Thyroid gland (tissue), 4 donors: ENCODE measurements around the gene NLRC5. TPM values are rescaled to one million over a fixed set of nuclear protein-coding genes. Genes with fewer than 3 reads are reported as not detected.
A peak's percentile ranks its signal among the peaks of the same experiment; 100 is the strongest.

Experiments used
- DNase-seq, 2 donors: peaks; one replicate each; pipeline ENCODE4 v3.0.0-alpha.2; 2019
- H3K27ac ChIP-seq, 3 donors: fragments of 200-600 bp; sonication (generic); 1 replicate in 2 of 3; 2 replicates in 1 of 3; pipeline ENCODE4 v1.5.1; 2016 to 2019; ENCODE audit warnings: mild to moderate bottlenecking in 1 of 3, moderate library complexity in 1 of 3
- H3K27me3 ChIP-seq: fragments of 200-600 bp; sonication (generic); one replicate; pipeline ENCODE4 v1.5.1; 2019
- H3K36me3 ChIP-seq, 2 donors: fragments of 200-600 bp; sonication (generic); one replicate each; pipeline ENCODE4 v1.5.1; 2016 to 2019
- H3K4me1 ChIP-seq, 2 donors: fragments of 200-600 bp; sonication (generic); one replicate each; pipeline ENCODE4 v1.5.1; 2017 to 2019
- H3K4me3 ChIP-seq, 3 donors: fragments of 200-600 bp; sonication (generic); replicated peaks in 1 of 3; 1 replicate in 2 of 3; 2 replicates in 1 of 3; pipeline ENCODE4 v1.5.1; 2016; ENCODE audit warnings: mild to moderate bottlenecking in 1 of 3
- H3K9me3 ChIP-seq: fragments of 200-600 bp; sonication (generic); one replicate; pipeline ENCODE4 v1.5.1; 2017
- POLR2A ChIP-seq, 2 donors: fragments of 450-650 bp; IDR thresholded peaks; one replicate each; pipeline ENCODE4 v1.6.1; 2017; ENCODE audit warnings: antibody characterized with exemption in 2 of 2, mild to moderate bottlenecking in 2 of 2, moderate library complexity in 1 of 2
- WGBS, 2 donors: methylation state at CpG; one replicate each; pipeline ENCODE4 v1.1.5; 2017; 5-methylcytosine and 5-hydroxymethylcytosine counted together
- intact Hi-C: fragments of 100-400 bp; cut with DNase I; formaldehyde crosslinking; loops from one replicate; pipeline ENCODE4 v1.15.1; 2023
- total RNA-seq, 4 donors: library from RNA; depleted of rRNA; stranded (reverse); fragments of >200 nt; gene quantifications; one replicate each; pipeline ENCODE4 v1.2.3, GENCODE V29; 2016
- TF ChIP-seq, protein P1 (sequence below), 6 experiments: fragments of 200-600 bp in 3 of 6; fragments of 450-650 bp in 3 of 6; sonication (generic) in 3 of 6; IDR thresholded peaks; one replicate each; pipeline ENCODE4 v1.5.1; 2016 to 2019; ENCODE audit warnings: antibody characterized with exemption in 6 of 6, mild to moderate bottlenecking in 2 of 6, inconsistent platforms in 1 of 6, moderate library complexity in 1 of 6

NLRC5 gene
- total RNA-seq, 4 donors from 2014 or later, result 14.1 to 33.5 (median 20.5) TPM

- no peak for DNase-seq
- Histone ChIP-seq H3K4me3 (no peak within 1 kb of the TSS), H3K4me1 (peaks cover 0 to 30% of the 10 kb centered on the region in 2 donors), H3K9me3 (no peaks in the 10 kb centered on the region), H3K36me3 (no peaks in the 10 kb centered on the region), H3K27me3 (no peaks in the 10 kb centered on the region), H3K27ac (peak within 1 kb of the TSS in 1 of 3 donors; percentile 43)
- intact Hi-C loops, result no loop called here
- WGBS, 2 donors, result 70 to 78% methylated on average over 12 of the region's 12 CpGs
- TF ChIP-seq, protein P1, sequence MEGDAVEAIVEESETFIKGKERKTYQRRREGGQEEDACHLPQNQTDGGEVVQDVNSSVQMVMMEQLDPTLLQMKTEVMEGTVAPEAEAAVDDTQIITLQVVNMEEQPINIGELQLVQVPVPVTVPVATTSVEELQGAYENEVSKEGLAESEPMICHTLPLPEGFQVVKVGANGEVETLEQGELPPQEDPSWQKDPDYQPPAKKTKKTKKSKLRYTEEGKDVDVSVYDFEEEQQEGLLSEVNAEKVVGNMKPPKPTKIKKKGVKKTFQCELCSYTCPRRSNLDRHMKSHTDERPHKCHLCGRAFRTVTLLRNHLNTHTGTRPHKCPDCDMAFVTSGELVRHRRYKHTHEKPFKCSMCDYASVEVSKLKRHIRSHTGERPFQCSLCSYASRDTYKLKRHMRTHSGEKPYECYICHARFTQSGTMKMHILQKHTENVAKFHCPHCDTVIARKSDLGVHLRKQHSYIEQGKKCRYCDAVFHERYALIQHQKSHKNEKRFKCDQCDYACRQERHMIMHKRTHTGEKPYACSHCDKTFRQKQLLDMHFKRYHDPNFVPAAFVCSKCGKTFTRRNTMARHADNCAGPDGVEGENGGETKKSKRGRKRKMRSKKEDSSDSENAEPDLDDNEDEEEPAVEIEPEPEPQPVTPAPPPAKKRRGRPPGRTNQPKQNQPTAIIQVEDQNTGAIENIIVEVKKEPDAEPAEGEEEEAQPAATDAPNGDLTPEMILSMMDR (IDR thresholded peaks at IDR 0.05), result no peak
- no peak for TF ChIP-seq POLR2A (IDR thresholded peaks at IDR 0.05)
These were observed 27.5 kb upstream of the NLRC5 start, which contains the start of gene CETP for GRCh38 chr16:56961851-56962281. Gene CETP, plus strand, starts transcription at chr16:56961950. Its CDS starts 30 bp downstream, at chr16:56961980.

GRCh38 chr16:56964243-56965148 is 24.9 kb upstream of the NLRC5 start:
- Histone ChIP-seq H3K4me1 (peaks cover 0 to 30% of the 10 kb centered on the region in 2 donors), H3K27me3 (no peaks in the 10 kb centered on the region), H3K27ac (no peak overlapping the region), H3K36me3 (no peaks in the 10 kb centered on the region), H3K9me3 (no peaks in the 10 kb centered on the region), H3K4me3 (no peak overlapping the region)
- peak; percentile 81 to 90 for DNase-seq
- intact Hi-C loops, result no loop called here
- TF ChIP-seq POLR2A (IDR thresholded peaks at IDR 0.05), result no peak
- TF ChIP-seq, protein P1 (IDR thresholded peaks at IDR 0.05), result peak; percentile 38 to 84 (median 70)
- WGBS, 2 donors, result 46 to 48% methylated on average over 27 to 29 of the region's 30 CpGs

- intact Hi-C loops, result no loop called here
- TF ChIP-seq, protein P1 (IDR thresholded peaks at IDR 0.05), result no peak
- H3K9me3 ChIP-seq, result no peaks in the 10 kb centered on the region
- H3K4me3 ChIP-seq, result no peak overlapping the region
- H3K27me3 ChIP-seq, result no peaks in the 10 kb centered on the region
- peaks cover 0 to 30% of the 10 kb centered on the region in 2 donors for H3K4me1 ChIP-seq
- H3K36me3 ChIP-seq, result no peaks in the 10 kb centered on the region
- peak overlapping the region in 1 of 3 donors; percentile 56 for H3K27ac ChIP-seq
- WGBS, 2 donors, result 86 to 91% methylated on average over 12 of the region's 12 CpGs
- no peak for DNase-seq
These were observed 23.9 kb upstream of the NLRC5 start for GRCh38 chr16:56965149-56966092.

GRCh38 chr16:56966093-56966475 is 23.3 kb upstream of the NLRC5 start:
- Histone ChIP-seq H3K27ac (peak overlapping the region in 1 of 3 donors; percentile 56), H3K9me3 (no peaks in the 10 kb centered on the region), H3K27me3 (no peaks in the 10 kb centered on the region), H3K36me3 (no peaks in the 10 kb centered on the region), H3K4me1 (peaks cover 0 to 24% of the 10 kb centered on the region in 2 donors), H3K4me3 (no peak overlapping the region)
- WGBS, 2 donors, result 78 to 82% methylated on average over 3 of the region's 3 CpGs
- TF ChIP-seq POLR2A (IDR thresholded peaks at IDR 0.05), result no peak
- TF ChIP-seq, protein P1 (IDR thresholded peaks at IDR 0.05), result no peak
- DNase-seq, result no peak
- intact Hi-C loops, result no loop called here
